Skin of body (tissue), 2 donors: ENCODE data around the gene GOLGA7B. TPM values are rescaled to one million over a fixed set of nuclear protein-coding genes. Genes with fewer than 3 reads are reported as not detected.
"Not testable (repeated sequence)": the region's sequence is repeated elsewhere in the genome, so short reads cannot be mapped to it uniquely, and the experiment has no call there.

Experiments used
- DNase-seq: peaks from one replicate; lab custom pipeline; 2025; lab: John Stamatoyannopoulos, UW
- total RNA-seq: library from RNA; depleted of rRNA; stranded (reverse); fragments of >200 nt; gene quantifications from one replicate; pipeline ENCODE4 v1.2.3, GENCODE V29; 2014

GOLGA7B gene
- total RNA-seq, 1 donor from 2014 or later, result 3.5 TPM

DNA sequence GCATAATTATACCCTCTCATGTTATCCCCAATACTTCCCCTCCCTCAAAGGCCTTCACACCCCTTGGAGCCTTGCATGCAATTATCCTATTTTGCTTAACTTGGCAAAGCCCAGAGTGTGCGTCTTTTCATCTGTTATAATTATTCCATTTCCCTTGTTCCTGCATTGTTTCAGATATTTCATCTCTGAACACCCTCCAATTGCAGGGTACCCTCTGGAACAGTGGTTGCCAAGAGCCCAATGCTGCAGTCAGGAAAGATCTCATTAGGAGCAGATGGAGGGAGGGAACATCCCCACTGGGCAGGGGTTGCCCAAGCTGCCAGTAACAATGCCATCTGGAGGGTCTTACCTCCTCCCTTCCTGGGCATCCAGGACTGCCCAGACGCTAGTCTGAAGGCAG lies 18.4 kb upstream of the GOLGA7B start:
- DNase-seq, result no peak

DNA sequence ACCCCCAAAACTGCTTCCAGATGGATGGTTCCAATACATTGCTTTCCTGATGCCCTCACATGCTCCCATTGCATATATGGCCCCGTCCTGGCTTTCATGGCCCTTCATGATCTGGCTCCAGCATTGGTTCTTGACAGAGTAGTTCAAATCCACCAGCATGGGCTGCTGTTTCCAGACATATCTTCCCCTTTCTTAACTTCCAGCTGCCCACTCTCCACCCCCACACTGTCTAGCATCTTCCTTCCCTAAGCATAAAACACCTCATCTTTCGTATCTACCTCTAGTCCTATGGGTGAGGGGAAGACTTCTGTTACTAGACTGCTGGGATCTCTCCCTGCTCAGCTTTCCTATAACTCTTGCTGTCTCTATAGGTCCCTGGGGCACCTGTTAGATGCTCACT lies 13.2 kb upstream of the GOLGA7B start:
- DNase-seq, result no peak

DNA sequence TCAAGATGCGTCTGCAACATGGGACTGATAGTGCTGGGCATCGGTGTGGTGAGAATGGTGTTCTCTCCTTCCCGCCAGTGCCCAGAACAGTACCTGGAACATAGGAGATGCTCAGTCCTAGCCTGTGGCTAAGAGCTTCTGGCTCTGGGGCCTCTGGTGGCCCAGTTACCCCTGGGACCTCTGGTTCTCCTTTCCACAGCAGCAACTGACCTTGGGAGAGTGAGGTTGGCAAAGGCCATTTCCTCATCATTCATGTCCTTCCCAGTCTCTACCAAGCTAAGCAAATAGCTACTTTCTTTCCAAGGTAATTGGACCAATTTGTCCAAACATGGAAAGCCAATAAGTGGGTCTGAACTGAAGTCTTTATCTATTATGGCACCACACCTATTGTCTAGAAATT lies 11.6 kb upstream of the GOLGA7B start:
- no peak for DNase-seq

DNA sequence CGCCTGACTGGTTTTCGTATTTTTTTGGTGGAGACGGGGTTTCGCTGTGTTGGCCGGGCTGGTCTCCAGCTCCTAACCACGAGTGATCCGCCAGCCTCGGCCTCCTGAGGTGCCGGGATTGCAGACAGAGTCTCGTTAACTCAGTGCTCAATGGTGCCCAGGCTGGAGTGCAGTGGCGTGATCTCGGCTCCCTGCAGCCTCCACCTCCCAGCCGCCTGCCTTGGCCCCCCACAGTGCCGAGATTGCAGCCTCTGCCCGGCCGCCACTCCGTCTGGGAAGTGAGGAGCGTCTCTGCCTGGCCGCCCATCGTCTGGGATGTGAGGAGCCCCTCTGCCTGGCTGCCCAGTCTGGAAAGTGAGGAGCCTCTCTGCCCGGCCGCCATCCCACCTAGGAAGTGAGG lies 8.5 kb upstream of the GOLGA7B start:
- DNase-seq, result not testable (repeated sequence)

DNA sequence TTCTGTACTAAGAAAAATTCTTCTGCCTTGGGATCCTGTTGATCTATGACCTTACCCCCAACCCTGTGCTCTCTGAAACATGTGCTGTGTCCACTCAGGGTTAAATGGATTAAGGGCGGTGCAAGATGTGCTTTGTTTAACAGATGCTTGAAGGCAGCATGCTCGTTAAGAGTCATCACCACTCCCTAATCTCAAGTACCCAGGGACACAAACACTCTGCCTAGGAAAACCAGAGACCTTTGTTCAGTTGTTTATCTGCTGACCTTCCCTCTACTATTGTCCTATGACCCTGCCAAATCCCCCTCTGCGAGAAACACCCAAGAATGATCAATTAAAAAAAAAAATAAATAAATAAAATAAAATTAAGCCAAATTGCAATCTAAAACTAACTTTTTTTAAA lies 7.5 kb upstream of the GOLGA7B start:
- not testable (repeated sequence) for DNase-seq

DNA sequence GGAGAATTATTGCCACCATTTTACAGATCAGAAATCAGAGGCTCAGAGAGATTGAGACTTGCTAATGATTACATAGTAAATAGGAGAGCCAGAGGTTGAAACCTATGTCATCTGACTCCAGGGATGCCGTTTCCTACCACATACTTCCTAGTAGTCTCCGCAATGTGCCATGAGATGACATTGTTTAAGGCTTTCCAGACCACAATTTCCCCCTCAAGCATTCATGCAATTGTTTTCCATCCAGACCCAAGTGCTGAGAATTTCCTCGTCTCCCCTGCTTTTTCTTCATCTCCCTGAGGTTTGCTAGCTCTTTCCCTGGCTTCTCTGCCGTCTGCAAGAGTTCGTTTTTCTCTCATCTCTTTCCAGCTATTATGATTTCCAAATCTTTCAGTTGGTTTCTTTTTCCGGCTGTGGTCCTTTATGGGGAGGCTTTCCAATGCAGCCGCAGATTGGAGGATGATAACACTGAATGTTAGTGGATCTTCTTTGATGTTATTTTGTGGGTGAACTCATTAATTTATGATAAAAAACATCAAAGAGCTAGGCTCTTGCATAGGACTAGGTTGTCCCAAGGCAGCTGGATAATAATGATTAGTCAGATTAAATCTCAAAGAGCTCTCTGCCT lies 6.9 kb upstream of the GOLGA7B start:
- no peak for DNase-seq

DNA sequence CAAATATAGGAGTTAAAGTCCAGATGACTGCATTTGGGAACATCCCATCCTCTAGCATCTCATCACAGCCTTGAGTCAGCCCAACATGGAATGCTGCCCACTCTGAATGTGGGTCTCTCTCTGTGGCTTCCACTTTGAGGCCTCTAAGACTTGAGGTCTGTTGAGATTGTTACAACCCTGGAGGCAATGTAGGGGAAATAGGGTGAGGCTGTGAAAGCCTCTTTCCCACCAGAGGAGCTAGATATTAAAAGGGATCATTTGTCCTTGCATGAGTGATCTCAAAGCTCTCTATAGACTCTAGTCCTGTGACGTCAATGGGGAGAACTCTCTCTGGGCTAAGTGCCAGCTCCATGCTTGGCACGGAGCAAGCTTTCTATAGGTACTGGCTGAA lies 6.4 kb upstream of the GOLGA7B start:
- peak; percentile 9 for DNase-seq

DNA sequence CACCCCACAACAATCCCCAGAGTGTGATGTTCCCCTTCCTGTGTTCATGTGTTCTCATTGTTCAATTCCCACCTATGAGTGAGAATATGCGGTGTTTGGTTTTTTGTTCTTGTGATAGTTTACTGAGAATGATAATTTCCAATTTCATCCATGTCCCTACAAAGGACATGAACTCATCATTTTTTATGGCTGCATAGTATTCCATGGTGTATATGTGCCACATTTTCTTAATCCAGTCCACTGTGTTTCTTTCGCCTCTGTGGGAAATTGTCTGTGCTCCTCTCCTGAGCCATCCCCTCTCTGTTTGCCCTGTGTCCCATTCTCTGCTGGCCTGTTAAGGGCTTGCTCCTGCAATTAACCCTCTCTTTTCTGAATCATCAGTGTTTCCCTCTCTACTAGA lies 5.7 kb upstream of the GOLGA7B start:
- DNase-seq, result not testable (repeated sequence)

DNA sequence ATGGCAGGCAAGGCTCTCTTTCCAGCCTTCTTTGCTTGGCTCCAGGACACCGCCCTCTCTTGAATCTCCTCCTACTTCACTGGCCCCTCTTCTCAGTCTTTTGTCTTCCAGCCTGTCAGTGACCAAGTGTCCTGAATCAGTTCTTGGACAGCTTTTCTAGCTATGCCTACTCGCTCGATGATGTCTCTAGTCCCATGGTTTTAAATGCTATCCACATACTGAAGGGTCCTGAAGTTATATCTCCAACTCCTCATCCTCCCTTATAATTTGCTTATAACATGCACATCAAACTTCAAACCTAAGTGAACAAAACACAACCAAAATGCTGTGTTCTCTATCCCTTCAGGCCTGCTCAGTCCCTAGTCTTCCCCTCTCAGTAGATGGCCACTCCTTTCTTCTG lies 5.0 kb upstream of the GOLGA7B start:
- no peak for DNase-seq

DNA sequence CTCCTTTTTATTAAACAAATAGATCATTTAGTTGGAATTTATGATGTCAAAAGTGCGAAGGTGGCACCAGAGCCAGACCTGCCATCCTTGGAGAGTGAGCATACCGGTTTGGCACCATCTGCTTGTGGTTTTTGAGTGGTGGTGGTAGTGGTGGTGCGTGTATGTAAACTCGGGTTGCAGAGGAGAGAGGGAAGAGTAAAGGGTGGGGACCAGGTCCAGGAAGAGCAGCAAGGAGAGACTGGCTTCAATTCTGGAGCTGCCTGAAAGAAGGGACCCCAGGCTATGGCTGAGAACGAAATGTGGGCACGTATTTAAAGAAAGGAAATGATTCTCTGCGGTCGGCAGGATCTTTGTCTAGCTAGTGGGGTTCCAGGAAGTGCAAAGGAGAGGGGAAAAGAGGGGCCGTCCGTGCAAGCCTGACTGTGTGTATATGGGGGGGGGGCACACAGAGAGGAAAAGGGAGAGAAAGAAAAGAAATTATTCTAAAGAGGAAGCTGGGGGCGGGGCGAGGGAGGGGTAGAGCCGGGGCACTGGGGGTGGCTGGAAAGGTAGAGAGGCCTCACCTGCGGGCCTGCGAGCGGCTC lies 448 bp upstream of the GOLGA7B start:
- no peak for DNase-seq

- DNase-seq, result no peak
These were observed 803 bp downstream of the GOLGA7B start for GRCh38 chr10:97850446-97850845.

DNA sequence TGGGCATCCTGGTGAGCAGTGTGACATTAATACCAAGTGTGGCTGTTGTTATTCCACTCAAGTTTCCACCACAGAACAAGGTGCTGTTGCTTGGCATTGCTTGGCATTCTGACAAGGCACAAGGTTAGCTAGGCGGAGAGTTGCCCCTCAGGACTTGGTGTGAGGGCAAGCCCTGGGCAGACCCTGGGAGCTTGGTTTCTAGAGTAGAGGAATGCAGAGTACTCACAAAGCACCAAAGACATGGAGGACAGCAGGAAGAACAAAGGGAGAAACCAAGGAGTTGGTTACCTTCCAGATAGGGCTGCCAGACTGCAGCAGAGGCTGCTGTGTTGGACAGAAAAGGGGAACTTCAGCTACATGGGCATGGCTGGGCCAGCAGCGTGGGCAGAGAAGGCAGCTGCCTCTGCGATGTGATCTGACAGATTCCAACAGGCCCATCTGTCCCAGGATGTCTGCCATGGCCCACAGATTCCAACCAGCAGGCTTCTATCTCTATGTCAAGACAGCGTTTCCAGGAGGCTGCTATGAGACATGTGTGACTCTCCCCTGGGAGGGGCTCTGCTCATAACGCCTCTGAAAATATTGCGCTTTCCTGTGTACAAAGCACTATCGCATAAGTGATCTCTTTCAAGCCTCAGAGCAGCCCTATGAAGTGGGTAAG lies 1.8 kb downstream of the GOLGA7B start:
- no peak for DNase-seq

GRCh38 chr10:97852277-97852676 lies 2.6 kb downstream of the GOLGA7B start:
- no peak for DNase-seq

- DNase-seq, result no peak
These were observed 3.3 kb downstream of the GOLGA7B start for GRCh38 chr10:97852840-97853405.

DNA sequence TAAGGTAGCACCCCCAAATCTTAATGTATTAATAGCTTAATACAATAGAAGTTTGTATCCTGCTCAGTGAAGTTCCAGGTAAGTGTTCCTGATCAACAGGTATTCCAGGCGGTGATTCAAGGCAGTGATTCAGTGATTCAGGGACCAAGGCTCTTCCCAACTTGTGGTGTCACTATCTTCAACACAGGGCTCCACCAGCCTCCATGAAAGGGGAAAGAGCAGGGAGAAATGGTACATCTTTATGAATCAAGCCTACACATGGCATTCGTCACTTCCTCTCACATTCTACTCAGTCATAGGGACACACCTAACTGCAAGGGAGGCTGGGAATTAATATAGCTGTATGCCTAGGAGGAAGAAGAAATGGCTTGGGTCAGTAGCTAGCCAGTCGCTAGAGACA lies 5.1 kb downstream of the GOLGA7B start:
- no peak for DNase-seq

DNA sequence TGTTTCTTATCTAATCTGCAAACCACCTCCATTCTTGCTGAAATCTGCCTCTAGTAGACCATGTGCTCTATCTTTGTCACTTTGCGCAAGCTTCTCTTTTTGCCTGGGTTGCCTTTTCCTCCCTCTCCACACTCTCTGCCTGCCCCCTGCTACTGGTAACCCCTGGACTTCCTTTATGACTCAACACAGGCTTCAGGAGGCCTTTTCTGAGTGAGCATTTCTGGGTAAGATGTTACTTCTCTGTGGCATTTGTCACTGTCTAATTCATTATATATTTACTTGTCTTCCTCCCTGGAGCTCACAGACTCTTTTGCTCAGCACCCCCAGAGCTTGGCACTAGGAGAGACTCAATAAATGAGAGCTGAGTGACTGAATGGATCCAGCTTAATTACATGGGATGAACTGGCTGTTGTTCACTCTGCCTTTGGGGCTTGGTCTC lies 8.4 kb downstream of the GOLGA7B start:
- no peak for DNase-seq

GRCh38 chr10:97861097-97861750 lies 11.6 kb downstream of the GOLGA7B start:
- no peak for DNase-seq

DNA sequence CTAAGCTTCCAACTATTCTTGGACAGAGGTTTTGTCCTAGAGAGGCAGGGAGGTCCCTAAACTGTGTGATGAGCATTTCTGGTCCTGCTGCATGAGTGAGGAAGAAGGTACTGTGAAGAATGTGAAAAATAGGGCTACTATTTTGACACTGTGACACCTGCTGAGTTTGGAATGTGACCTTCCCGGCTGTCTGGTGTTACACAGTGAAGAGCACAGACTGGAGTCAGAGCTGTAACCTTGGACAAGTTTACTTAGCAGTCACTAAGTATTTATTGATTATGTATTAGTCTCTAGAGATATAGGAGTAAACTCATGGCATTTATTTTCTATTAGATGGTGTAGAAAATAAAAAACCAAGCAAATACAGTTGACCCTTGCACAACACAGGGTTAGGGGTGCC lies 12.3 kb downstream of the GOLGA7B start:
- DNase-seq, result no peak

DNA sequence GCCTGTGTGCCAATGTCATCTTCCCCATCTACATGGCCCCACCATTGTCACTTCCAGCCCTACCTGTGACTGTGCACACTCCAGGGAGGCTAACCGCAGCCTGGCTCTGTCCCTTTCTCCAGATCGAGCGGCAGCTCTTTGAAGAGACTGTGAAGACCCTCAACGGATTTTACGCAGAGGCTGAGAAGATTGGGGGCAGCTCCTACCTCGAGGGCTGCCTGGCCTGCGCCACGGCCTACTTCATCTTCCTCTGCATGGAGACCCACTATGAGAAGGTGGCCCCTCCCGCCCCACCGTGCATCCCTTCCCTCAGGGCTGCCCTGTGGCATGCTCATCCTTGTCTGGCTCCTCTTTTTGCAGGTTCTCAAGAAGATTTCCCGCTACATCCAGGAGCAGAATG lies 14.2 kb downstream of the GOLGA7B start:
- no peak for DNase-seq

GRCh38 chr10:97865488-97865887 lies 15.8 kb downstream of the GOLGA7B start:
- DNase-seq, result no peak

- DNase-seq, result no peak
These were observed 17.0 kb downstream of the GOLGA7B start for GRCh38 chr10:97866524-97867219.
